Chondrocyte (in vitro differentiated cells): Measurements from ENCODE around the gene RNU7-1. TPM values are rescaled to one million over a fixed set of nuclear protein-coding genes. Genes with fewer than 3 reads are reported as not detected.
A peak's percentile ranks its signal among the peaks of the same experiment; 100 is the strongest.

ENCODE experiments used
- DNase-seq: peaks from one replicate; pipeline ENCODE4 v3.0.0; 2021; ENCODE audit warnings: mixed read lengths, low spot score
- H3K27ac Mint-ChIP-seq: one replicate; pipeline ENCODE4 v1.8.0; 2021; ENCODE audit warnings: mild to moderate bottlenecking, moderate library complexity, mixed read lengths; ENCODE audit not compliant: unreplicated experiment
- H3K27me3 Mint-ChIP-seq: 2 replicates; pipeline ENCODE4 v1.8.0; 2021; ENCODE audit warnings: low read depth, mixed read lengths
- H3K36me3 Mint-ChIP-seq: 2 replicates; pipeline ENCODE4 v1.8.0; 2021; ENCODE audit warnings: low read depth, mixed read lengths
- H3K4me1 Mint-ChIP-seq: 2 replicates; pipeline ENCODE4 v1.8.0; 2021; ENCODE audit warnings: low read depth, mild to moderate bottlenecking, mixed read lengths
- H3K4me3 Mint-ChIP-seq: one replicate; pipeline ENCODE4 v1.8.0; 2021; ENCODE audit warnings: mild to moderate bottlenecking, moderate library complexity, mixed read lengths; ENCODE audit not compliant: unreplicated experiment
- H3K9me3 Mint-ChIP-seq: 2 replicates; pipeline ENCODE4 v1.8.0; 2021; ENCODE audit warnings: low read depth, mixed read lengths
- total RNA-seq: library from RNA; stranded (reverse); gene quantifications from 3 replicates; pipeline ENCODE4 v1.2.1, GENCODE V29; 2021
- TF ChIP-seq, protein P1 (sequence below): fragments of 200-600 bp; sonication (generic); IDR thresholded peaks from 2 replicates; pipeline ENCODE4 v1.5.0; 2021; ENCODE audit warnings: antibody characterized with exemption, mild to moderate bottlenecking, moderate library complexity

The RNU7-1 gene
- total RNA-seq, 1 donor from 2014 or later: not detected

DNA sequence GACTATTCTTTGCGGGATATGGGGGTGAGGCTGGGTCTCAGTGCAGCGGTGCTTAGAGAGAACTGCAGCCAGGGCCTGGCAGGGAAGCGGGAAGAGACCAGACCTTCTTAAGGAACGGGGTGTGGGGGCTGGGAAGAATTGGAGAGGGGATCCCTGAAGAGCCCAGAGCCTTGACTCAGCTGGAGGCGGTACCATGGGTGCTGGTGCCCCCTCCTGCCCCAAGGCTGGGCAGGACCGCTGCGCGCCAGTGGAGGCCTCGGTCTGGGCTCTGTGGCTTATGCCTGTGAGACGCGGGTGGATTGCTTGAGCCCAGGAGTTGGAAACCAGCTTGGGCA, 1.3 kb upstream of the RNU7-1 start:
- H3K36me3 Mint-ChIP-seq: peaks cover 14% of the 10 kb centered on the region
- H3K27ac Mint-ChIP-seq: peak overlapping the region; percentile 92
- H3K9me3 Mint-ChIP-seq: no peaks in the 10 kb centered on the region
- no peaks in the 10 kb centered on the region for H3K27me3 Mint-ChIP-seq
- peaks cover 50% of the 10 kb centered on the region for H3K4me1 Mint-ChIP-seq
- TF ChIP-seq, protein P1, sequence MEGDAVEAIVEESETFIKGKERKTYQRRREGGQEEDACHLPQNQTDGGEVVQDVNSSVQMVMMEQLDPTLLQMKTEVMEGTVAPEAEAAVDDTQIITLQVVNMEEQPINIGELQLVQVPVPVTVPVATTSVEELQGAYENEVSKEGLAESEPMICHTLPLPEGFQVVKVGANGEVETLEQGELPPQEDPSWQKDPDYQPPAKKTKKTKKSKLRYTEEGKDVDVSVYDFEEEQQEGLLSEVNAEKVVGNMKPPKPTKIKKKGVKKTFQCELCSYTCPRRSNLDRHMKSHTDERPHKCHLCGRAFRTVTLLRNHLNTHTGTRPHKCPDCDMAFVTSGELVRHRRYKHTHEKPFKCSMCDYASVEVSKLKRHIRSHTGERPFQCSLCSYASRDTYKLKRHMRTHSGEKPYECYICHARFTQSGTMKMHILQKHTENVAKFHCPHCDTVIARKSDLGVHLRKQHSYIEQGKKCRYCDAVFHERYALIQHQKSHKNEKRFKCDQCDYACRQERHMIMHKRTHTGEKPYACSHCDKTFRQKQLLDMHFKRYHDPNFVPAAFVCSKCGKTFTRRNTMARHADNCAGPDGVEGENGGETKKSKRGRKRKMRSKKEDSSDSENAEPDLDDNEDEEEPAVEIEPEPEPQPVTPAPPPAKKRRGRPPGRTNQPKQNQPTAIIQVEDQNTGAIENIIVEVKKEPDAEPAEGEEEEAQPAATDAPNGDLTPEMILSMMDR: no peak
- DNase-seq: no peak
- H3K4me3 Mint-ChIP-seq: peak overlapping the region; percentile 9

DNA sequence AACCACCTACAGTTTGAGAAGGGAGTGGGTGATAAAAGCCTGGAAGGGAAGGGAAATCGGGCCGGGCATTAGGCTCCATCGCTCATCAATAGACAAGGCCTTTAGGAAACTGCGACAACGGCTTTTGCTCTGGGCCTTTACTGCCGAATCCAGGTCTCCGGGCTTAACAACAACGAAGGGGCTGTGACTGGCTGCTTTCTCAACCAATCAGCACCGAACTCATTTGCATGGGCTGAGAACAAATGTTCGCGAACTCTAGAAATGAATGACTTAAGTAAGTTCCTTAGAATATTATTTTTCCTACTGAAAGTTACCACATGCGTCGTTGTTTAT, 261 bp upstream of the RNU7-1 start:
- Mint-ChIP-seq H3K4me3 (peak overlapping the region; percentile 91), H3K36me3 (peaks cover 16% of the 10 kb centered on the region), H3K27ac (peak overlapping the region; percentile 92), H3K27me3 (no peaks in the 10 kb centered on the region), H3K4me1 (peaks cover 45% of the 10 kb centered on the region), H3K9me3 (no peaks in the 10 kb centered on the region)
- TF ChIP-seq, protein P1: no peak
- DNase-seq: no peak

DNA sequence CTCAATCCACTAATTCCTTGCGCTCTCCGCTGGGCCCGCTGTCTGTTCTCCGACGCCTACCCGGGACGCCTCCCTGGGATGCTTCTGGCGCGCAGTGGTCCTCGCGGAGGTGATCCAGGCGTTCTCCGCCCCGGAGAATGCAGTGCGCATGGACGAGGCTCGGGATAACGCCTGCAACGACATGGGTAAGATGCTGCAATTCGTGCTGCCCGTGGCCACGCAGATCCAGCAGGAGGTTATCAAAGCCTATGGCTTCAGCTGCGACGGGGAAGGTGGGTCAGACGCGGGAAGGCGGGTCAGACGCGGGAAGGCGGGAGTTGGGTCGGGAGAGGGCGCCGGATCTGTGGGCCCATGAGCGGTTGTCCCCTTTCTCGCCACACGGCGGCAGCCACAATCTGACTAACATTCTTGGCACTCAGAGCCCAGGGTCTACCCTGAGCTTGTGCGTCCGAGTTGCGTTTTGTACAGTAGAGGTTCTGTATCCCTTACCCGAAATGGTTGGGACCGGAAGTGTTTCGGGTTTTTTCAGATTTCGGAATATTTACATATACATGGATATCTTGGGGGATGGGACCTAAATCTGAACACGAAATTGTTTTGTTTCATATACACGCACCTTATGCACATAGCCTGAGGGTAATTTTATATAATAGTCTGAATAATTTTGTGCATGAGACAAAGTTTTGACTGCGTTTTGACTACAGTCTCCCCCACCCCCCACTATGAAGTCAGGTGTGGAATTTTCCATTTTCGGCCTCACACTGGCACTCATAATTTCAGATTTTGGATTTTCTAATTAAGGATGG, 968 bp downstream of the RNU7-1 start:
- Mint-ChIP-seq H3K9me3 (no peaks in the 10 kb centered on the region), H3K4me3 (peak overlapping the region; percentile 91), H3K27ac (peak overlapping the region; percentile 92), H3K27me3 (no peaks in the 10 kb centered on the region), H3K4me1 (peaks cover 42% of the 10 kb centered on the region), H3K36me3 (peaks cover 14% of the 10 kb centered on the region)
- TF ChIP-seq, protein P1: peak; percentile 95
- DNase-seq: no peak

DNA sequence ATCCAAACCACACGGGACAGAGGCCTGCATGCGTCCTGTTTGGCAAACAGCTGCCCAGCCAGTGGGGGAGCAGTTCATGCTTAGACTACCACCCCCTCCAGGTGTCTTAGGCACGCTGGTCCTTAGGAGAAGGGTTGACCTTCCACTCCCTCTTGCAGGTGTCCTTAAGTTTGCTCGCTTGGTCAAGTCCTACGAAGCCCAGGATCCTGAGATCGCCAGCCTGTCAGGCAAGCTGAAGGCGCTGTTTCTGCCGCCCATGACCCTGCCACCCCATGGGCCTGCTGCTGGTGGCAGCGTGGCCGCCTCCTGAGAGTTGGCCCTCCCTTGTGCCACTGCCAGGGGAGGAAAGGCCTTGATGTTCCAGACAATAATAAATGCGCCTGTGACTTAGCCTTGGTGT, 2.0 kb downstream of the RNU7-1 start:
- peaks cover 10% of the 10 kb centered on the region for H3K36me3 Mint-ChIP-seq
- peak overlapping the region; percentile 91 for H3K4me3 Mint-ChIP-seq
- TF ChIP-seq, protein P1: no peak
- H3K4me1 Mint-ChIP-seq: peaks cover 39% of the 10 kb centered on the region
- no peaks in the 10 kb centered on the region for H3K27me3 Mint-ChIP-seq
- H3K9me3 Mint-ChIP-seq: no peaks in the 10 kb centered on the region
- no peak for DNase-seq
- no peak overlapping the region for H3K27ac Mint-ChIP-seq

DNA sequence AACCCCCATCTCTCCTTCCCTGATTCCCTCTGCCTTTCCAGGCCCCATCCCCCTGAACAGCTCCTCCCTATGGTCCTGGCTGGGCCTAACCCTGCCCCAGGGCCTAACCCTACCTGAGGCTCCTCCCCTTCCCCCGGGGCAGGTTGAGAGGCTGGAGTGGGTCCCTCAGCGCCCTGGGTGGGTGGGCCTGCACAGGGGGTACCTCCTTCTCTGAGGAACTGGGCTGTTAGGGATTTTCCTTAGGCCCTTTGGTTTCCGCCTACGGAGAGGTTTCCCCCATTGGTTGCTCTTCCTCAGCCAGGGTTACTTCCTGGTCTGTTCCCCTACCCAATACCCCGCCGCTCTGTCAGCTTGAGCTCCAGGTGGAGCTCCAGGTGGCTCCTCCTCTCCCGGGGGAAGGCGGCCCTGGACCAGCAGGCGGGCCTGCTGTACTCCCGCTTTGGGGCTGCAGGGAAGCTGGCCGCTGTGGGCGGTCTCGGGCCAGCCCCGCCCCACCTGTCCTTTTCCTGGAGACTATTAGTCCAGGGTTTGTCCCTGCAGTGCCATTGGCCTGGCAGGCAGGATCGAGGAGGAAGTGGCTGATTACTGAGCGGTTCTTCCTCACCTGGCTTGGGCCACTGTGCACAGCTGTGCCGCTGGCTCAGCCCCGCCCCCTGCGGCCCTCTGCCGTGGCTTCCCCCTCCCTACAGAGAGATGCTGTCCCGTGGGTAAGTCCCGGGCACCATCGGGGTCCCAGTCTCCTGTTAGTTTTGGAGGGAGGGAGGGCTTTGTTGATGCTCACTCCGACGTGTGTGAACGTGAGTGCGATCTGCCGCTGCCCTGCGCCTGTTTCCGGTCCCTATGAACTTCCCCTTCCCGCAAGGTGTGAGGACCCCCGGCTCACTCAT, 2.7 kb downstream of the RNU7-1 start:
- Mint-ChIP-seq H3K27me3 (no peaks in the 10 kb centered on the region), H3K4me1 (peaks cover 36% of the 10 kb centered on the region), H3K9me3 (no peaks in the 10 kb centered on the region), H3K36me3 (peaks cover 8% of the 10 kb centered on the region), H3K4me3 (no peak overlapping the region), H3K27ac (no peak overlapping the region)
- DNase-seq: no peak
- TF ChIP-seq, protein P1: no peak
